Mucosa of descending colon (tissue), 3 donors: ENCODE measurements around the gene SMC5. TPM values are rescaled to one million over a fixed set of nuclear protein-coding genes. Genes with fewer than 3 reads are reported as not detected.
"Not testable (repeated sequence)": the region's sequence is repeated elsewhere in the genome, so short reads cannot be mapped to it uniquely, and the experiment has no call there.

Source experiments
- ATAC-seq: fragments of 200-7000 bp; cut with Tn5 transposase; one replicate; pipeline ENCODE4 v1.9.1; 2020; ENCODE audit warnings: mild to moderate bottlenecking, moderate library complexity
- DNase-seq, 3 donors: peaks; one replicate each; pipeline ENCODE4 v3.0.0-alpha.2; 2020
- H3K36me3 ChIP-seq: fragments of 200-600 bp; one replicate; pipeline ENCODE4 v1.8.0; 2021; ENCODE audit warnings: low read depth, mild to moderate bottlenecking
- H3K4me1 ChIP-seq: fragments of 200-600 bp; one replicate; pipeline ENCODE4 v1.8.0; 2021; ENCODE audit warnings: low read depth, mild to moderate bottlenecking
- H3K4me3 ChIP-seq: fragments of 200-600 bp; one replicate; pipeline ENCODE4 v1.8.0; 2021; ENCODE audit warnings: mild to moderate bottlenecking
- H3K9me3 ChIP-seq: fragments of 200-600 bp; one replicate; pipeline ENCODE4 v1.8.0; 2021; ENCODE audit warnings: mild to moderate bottlenecking
- intact Hi-C, 2 donors: fragments of 100-400 bp; cut with DNase I in 1 of 2; cut with micrococcal nuclease in 1 of 2; formaldehyde crosslinking; loops; one replicate each; pipeline versions ENCODE4 v1.11.0 to v1.11.1; 2022; cut with DNase I, micrococcal nuclease
- total RNA-seq, 3 donors: library from RNA; stranded (reverse); fragmentation: NEBNext Ultra II Directional in 2 of 3; extraction: Animal tissue kit (Norgen Biotek cat#: 25700) in 2 of 3; gene quantifications; one replicate each; pipeline versions ENCODE4 v1.2.1 to v1.2.4, GENCODE V29; 2021 to 2023
- TF ChIP-seq, protein P1 (sequence below): fragments of 200-600 bp; IDR thresholded peaks from one replicate; pipeline ENCODE4 v1.8.0; 2022; ENCODE audit warnings: antibody characterized with exemption, mild to moderate bottlenecking
- donor health status: DM: no; HTN: no; CAD: no; lungs with moderate emphysema.
- donor health status: DM: no; HTN: no; CAD: no.
- donor health status: DM: no; HTN: yes; CAD: no.

The SMC5 gene
- total RNA-seq, 3 donors from 2014 or later, result 23.7 to 32.1 (median 31.7) TPM

DNA sequence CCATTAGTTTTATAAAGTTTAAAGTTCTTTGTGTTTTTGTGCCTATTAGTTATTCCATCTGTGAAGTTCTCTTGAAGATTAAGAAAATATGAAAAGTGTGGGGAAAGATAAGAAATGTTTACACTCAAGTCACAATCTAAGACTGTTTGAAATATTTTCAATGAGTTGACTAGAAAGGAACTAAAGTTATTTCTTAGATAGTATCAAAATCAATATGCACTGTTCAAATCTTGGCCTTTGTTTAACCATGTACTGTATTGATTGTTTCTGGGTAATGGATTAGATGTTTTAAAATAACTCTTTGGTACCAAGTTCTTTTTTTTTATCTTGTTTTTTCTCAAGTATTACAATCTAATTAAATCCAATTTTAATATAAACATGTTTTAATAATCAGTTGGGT, 46.0 kb downstream of the SMC5 start:
- ATAC-seq, result no peak
- intact Hi-C loops, result no loop called here
- TF ChIP-seq, protein P1, sequence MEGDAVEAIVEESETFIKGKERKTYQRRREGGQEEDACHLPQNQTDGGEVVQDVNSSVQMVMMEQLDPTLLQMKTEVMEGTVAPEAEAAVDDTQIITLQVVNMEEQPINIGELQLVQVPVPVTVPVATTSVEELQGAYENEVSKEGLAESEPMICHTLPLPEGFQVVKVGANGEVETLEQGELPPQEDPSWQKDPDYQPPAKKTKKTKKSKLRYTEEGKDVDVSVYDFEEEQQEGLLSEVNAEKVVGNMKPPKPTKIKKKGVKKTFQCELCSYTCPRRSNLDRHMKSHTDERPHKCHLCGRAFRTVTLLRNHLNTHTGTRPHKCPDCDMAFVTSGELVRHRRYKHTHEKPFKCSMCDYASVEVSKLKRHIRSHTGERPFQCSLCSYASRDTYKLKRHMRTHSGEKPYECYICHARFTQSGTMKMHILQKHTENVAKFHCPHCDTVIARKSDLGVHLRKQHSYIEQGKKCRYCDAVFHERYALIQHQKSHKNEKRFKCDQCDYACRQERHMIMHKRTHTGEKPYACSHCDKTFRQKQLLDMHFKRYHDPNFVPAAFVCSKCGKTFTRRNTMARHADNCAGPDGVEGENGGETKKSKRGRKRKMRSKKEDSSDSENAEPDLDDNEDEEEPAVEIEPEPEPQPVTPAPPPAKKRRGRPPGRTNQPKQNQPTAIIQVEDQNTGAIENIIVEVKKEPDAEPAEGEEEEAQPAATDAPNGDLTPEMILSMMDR, result no peak

GRCh38 chr9:70315389-70315788, 56.6 kb downstream of the SMC5 start:
- no peaks in the 10 kb centered on the region for H3K4me1 ChIP-seq
- ATAC-seq, result no peak
- intact Hi-C loops, result no loop called here
- TF ChIP-seq, protein P1, result no peak
- H3K36me3 ChIP-seq, result no peaks in the 10 kb centered on the region
- DNase-seq, result no peak
- H3K9me3 ChIP-seq, result no peaks in the 10 kb centered on the region
- no peak overlapping the region for H3K4me3 ChIP-seq

More for the DNA sequence above, 46.0 kb downstream of the SMC5 start:
- Histone ChIP-seq H3K36me3 (no peaks in the 10 kb centered on the region), H3K9me3 (no peaks in the 10 kb centered on the region), H3K4me1 (peaks cover 7% of the 10 kb centered on the region), H3K4me3 (no peak overlapping the region)
- no peak for DNase-seq

- peaks cover 3% of the 10 kb centered on the region for H3K36me3 ChIP-seq
- H3K4me1 ChIP-seq, result no peaks in the 10 kb centered on the region
- no peak overlapping the region for H3K4me3 ChIP-seq
- intact Hi-C loops, result no loop called here
- no peak for DNase-seq
- H3K9me3 ChIP-seq, result no peaks in the 10 kb centered on the region
- TF ChIP-seq, protein P1, result no peak
- ATAC-seq, result no peak
Measured at GRCh38 chr9:70318002-70318401, 59.2 kb downstream of the SMC5 start.

- no peaks in the 10 kb centered on the region for H3K4me1 ChIP-seq
- TF ChIP-seq, protein P1, result no peak
- H3K36me3 ChIP-seq, result peaks cover 4% of the 10 kb centered on the region
- H3K4me3 ChIP-seq, result no peak overlapping the region
- DNase-seq (no peak), ATAC-seq (no peak)
- intact Hi-C loops, result no loop called here
- no peaks in the 10 kb centered on the region for H3K9me3 ChIP-seq
Measured at GRCh38 chr9:70322096-70322495, 63.3 kb downstream of the SMC5 start.

DNA sequence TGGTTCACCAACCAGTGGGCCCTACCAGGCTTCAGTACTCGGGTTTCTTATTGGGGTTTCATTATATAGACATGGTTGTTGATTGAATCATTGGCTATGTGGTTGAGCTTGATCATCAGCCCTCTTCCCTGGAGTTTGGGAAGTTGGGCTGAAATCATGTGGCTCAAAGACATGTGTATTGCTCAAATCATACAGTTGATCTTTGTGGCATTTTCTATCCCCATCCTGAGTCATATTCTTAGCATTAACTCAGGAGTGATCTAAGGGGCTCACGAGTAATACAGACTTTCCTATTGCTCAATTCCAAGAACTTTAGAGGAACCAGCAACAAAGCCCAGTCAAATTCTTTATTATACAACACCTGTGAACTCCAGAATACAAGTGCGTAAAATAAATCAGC, 66.2 kb downstream of the SMC5 start:
- Histone ChIP-seq H3K4me3 (no peak overlapping the region), H3K9me3 (peaks cover 5% of the 10 kb centered on the region), H3K4me1 (no peaks in the 10 kb centered on the region), H3K36me3 (peaks cover 4% of the 10 kb centered on the region)
- intact Hi-C loops, result no loop called here
- ATAC-seq (no peak), DNase-seq (no peak)
- TF ChIP-seq, protein P1, result no peak

GRCh38 chr9:70328625-70329024, 69.8 kb downstream of the SMC5 start:
- H3K36me3 ChIP-seq, H3K9me3 ChIP-seq, ATAC-seq, H3K4me3 ChIP-seq, intact Hi-C loops, H3K4me1 ChIP-seq, DNase-seq: not testable (repeated sequence)
